Measurements from ENCODE around the gene AFF2.

The AFF2 gene

GRCh38 chrX:148537556-148538182 lies 37.3 kb downstream of the AFF2 start:
- peak; percentile 7 for DNase-seq

GRCh38 chrX:148538582-148538981 lies 38.2 kb downstream of the AFF2 start:
- no peak for DNase-seq

GRCh38 chrX:148540114-148540513 lies 39.7 kb downstream of the AFF2 start:
- DNase-seq = peak; percentile 70

- DNase-seq = no peak
These were observed 40.5 kb downstream of the AFF2 start for GRCh38 chrX:148540671-148541583.

- no peak for DNase-seq
These were observed 41.1 kb downstream of the AFF2 start for GRCh38 chrX:148541584-148541940.

- no peak for DNase-seq
These were observed 42.3 kb downstream of the AFF2 start for GRCh38 chrX:148542481-148543255.

- DNase-seq = peak; percentile 8
These were observed 52.4 kb downstream of the AFF2 start for GRCh38 chrX:148552775-148553174.

GRCh38 chrX:148555101-148555500 lies 54.7 kb downstream of the AFF2 start:
- no peak for DNase-seq

- DNase-seq = no peak
These were observed 55.3 kb downstream of the AFF2 start for GRCh38 chrX:148555571-148556243.

GRCh38 chrX:148556498-148556897 lies 56.1 kb downstream of the AFF2 start:
- DNase-seq = no peak

GRCh38 chrX:148562846-148563245 lies 62.4 kb downstream of the AFF2 start:
- DNase-seq = peak; percentile 21

- no peak for DNase-seq
These were observed 66.8 kb downstream of the AFF2 start for GRCh38 chrX:148567229-148567628.

GRCh38 chrX:148567779-148568178 lies 67.4 kb downstream of the AFF2 start:
- DNase-seq = no peak

- no peak for DNase-seq
These were observed 68.3 kb downstream of the AFF2 start for GRCh38 chrX:148568763-148569162.

- peak; percentile 26 for DNase-seq
These were observed 71.9 kb downstream of the AFF2 start for GRCh38 chrX:148572337-148572736.

GRCh38 chrX:148573119-148573518 lies 72.7 kb downstream of the AFF2 start:
- peak; percentile 32 for DNase-seq

GRCh38 chrX:148574237-148574973 lies 74.0 kb downstream of the AFF2 start:
- DNase-seq = no peak

GRCh38 chrX:148576396-148576795 lies 76.0 kb downstream of the AFF2 start:
- no peak for DNase-seq

GRCh38 chrX:148577741-148578140 lies 77.3 kb downstream of the AFF2 start:
- no peak for DNase-seq

GRCh38 chrX:148580016-148580415 lies 79.6 kb downstream of the AFF2 start:
- DNase-seq = peak; percentile 12

- DNase-seq = peak; percentile 32
These were observed 81.9 kb downstream of the AFF2 start for GRCh38 chrX:148582353-148582752.

GRCh38 chrX:148588649-148589310 lies 88.4 kb downstream of the AFF2 start:
- DNase-seq = no peak
